NCI-H82 (cell line): ENCODE results near the gene MANBA.

Experiments used
- DNase-seq: peaks from one replicate; lab custom pipeline; 2025; lab: John Stamatoyannopoulos, UW

MANBA gene

DNA sequence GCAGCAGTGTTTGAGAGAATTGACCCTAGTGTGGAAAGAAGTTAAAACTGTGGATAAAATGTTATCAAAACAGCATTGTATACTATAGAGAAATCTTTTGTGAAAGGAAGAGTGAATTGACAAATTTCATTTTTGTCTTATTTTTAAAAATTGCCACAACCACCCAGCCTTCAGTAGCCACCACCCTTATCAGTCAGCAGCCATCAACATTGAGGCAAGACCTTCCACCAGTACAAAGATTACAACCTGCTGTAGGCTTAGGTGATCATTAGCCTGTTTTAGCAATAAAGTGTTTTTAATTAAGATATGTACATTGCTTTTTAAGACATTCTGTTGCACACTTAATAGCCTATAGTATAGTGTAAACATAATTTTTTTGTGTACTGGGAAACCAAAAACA, 168.5 kb downstream of the MANBA start:
- DNase-seq, result no peak

DNA sequence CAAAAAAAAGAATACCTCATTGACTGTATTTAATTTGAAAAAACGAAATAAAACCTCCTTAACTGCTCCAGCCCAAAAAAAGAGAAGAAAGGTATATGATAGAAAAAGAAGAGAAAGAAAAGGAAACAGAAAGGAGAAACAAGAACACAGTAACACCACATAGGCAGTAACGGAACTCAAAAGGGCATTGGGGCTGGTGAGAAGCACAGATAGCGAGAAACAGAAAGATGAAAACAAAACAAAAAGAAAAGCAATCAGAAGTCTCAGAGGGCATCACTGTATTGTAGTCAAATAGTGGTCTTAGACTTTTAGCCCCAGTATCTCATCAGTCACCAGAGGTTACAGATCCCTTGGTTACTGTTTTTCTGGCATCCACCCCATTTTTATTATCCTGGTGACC, 171.0 kb downstream of the MANBA start:
- no peak for DNase-seq

DNA sequence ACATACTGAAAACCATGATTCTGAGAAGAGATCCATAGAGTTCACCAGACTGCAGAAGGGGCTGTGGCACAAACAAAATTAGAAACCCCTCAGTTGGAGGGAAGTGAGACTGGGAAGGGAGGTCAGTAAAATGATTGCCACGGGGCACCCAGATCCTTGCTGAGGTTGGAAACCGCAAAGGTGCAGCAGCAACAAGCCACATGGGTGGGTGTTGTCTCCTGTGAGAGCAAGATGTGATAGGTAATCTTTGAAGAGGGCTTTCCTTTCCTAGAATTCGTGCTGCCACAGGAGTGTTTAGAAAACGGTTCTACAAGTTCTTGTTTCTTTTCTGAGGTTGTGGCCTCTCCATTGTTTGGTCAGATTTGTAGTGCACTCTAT, 174.1 kb downstream of the MANBA start:
- no peak for DNase-seq

DNA sequence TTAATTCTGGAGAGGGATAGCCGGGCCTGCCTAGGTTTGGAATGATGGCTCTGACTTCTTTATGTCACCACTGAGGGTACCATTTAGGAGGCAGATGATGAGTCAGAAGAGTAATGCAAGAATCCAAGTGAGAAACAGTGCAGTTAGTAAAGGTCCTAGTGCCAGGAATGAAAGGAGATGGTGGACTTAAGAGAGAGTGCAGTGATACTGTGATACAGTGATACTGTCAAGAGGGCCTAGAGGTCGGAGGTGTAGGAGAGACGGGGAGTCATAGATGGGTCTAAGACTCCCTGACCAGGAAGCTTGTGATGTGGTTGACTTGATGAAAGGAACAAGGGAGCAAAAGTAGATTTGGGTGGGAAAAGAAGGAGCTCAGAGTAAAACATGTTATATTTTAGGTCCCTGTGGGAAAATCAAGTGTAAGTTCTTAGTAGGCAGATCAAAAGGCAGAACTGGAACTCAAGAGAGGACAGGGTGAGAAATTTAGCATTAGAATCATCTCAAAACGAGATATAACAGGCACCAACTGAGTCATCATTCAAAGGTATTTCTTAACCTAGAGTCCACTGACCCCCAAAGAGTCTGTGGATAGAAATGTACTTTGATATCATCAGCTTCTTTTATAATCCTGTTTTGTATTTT, 174.6 kb downstream of the MANBA start:
- DNase-seq, result no peak

DNA sequence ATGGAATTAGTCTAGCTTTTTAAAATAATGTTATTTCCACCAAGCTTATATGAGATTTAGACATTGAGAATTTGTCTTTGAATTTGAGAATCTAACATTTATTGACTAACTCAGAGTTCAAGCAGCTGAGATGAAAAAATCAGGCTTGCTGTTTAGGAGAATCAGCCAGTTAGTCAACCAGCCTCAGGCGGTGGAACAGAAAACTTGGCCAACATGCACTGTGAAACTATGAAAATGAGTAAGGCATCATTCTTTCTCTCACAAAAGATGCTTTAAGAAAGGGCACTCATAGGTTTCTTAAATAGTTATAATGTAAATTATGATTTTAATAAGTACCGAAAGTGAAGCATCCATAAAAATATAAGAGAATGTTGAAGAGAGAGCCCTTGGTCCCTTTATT, 175.4 kb downstream of the MANBA start:
- DNase-seq, result no peak

DNA sequence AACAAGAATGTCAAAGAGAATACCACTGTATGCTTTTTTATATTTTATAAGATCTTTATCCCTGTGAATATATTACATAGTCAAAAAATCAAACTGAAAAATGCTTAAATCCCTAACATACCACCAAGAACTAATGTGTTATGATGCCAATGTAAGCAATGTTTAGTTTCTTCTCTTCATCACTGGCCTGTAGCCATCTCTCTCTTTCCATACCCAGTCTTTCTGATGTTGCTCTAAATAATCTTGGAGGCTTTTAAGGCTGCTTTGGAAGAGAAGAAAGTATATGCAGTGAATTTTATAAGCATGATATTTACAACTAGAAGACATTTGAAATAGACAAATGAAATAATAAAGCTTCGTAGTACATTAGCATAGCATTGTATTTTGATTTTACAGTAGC, 176.7 kb downstream of the MANBA start:
- DNase-seq, result no peak
